Naive B cell (primary cell): ENCODE results near the gene MRE11. TPM values are rescaled to one million over a fixed set of nuclear protein-coding genes. Genes with fewer than 3 reads are reported as not detected.

Experiments used
- ATAC-seq, 2 donors: fragments of 150-1000 bp; cut with Tn5 transposase; 2 replicates each; pipeline ENCODE4 v1.10.0; 2021; ENCODE audit warnings: low read depth in 2 of 2, mild to moderate bottlenecking in 2 of 2, moderate library complexity in 2 of 2
- DNase-seq: peaks from one replicate; pipeline ENCODE4 v3.0.0; 2022
- H3K27ac Mint-ChIP-seq, 6 donors: one replicate each; pipeline ENCODE4 v1.8.0; 2020 to 2022; ENCODE audit warnings: mild to moderate bottlenecking in 6 of 6, mixed read lengths in 6 of 6, moderate library complexity in 5 of 6, inconsistent platforms in 2 of 6
- H3K27me3 Mint-ChIP-seq, 3 donors: one replicate each; pipeline ENCODE4 v1.8.0; 2021 to 2022; ENCODE audit warnings: mixed read lengths in 3 of 3, mild to moderate bottlenecking in 1 of 3
- H3K36me3 Mint-ChIP-seq, 2 donors: one replicate each; pipeline ENCODE4 v1.8.0; 2020 to 2022; ENCODE audit warnings: mixed read lengths in 2 of 2, inconsistent platforms in 1 of 2, mild to moderate bottlenecking in 1 of 2
- H3K4me1 Mint-ChIP-seq, 3 donors: one replicate each; pipeline ENCODE4 v1.8.0; 2020 to 2022; ENCODE audit warnings: mixed read lengths in 3 of 3, inconsistent platforms in 1 of 3, mild to moderate bottlenecking in 1 of 3, moderate library complexity in 1 of 3
- H3K4me3 Mint-ChIP-seq, 8 donors: one replicate each; pipeline ENCODE4 v1.8.0; 2020 to 2022; ENCODE audit warnings: mild to moderate bottlenecking in 8 of 8, mixed read lengths in 8 of 8, moderate library complexity in 8 of 8, inconsistent platforms in 2 of 8
- H3K9me3 Mint-ChIP-seq, 7 donors: one replicate each; pipeline ENCODE4 v1.8.0; 2020 to 2022; ENCODE audit warnings: mixed read lengths in 7 of 7, mild to moderate bottlenecking in 5 of 7, inconsistent platforms in 2 of 7, moderate library complexity in 1 of 7
- polyA plus RNA-seq, 6 donors: library from polyadenylated mRNA; unstranded; fragments of 300-500 nt; fragmentation: Illumina TruSeq; gene quantifications; one replicate each; pipeline ENCODE4 v1.2.3, GENCODE V29; 2021; ENCODE audit warnings: low read depth in 6 of 6

Gene MRE11
- polyA plus RNA-seq, 6 donors from 2014 or later: 9.7 to 19.5 (median 14.9) TPM

GRCh38 chr11:94445641-94446040 is 48.0 kb downstream of the MRE11 start:
- H3K9me3 Mint-ChIP-seq: no peaks in the 10 kb centered on the region
- no peaks in the 10 kb centered on the region for H3K27me3 Mint-ChIP-seq
- DNase-seq: no peak
- no peak overlapping the region for H3K4me3 Mint-ChIP-seq
- peaks cover 16 to 36% of the 10 kb centered on the region in 2 donors for H3K36me3 Mint-ChIP-seq
- no peak for ATAC-seq
- H3K27ac Mint-ChIP-seq: no peak overlapping the region
- H3K4me1 Mint-ChIP-seq: no peaks in the 10 kb centered on the region

GRCh38 chr11:94433049-94433448 is 60.6 kb downstream of the MRE11 start:
- ATAC-seq (no peak), DNase-seq (no peak)
- H3K27me3 Mint-ChIP-seq: no peaks in the 10 kb centered on the region
- H3K4me3 Mint-ChIP-seq: no peak overlapping the region
- peaks cover 0 to under 1% (median 0%) of the 10 kb centered on the region in 3 donors for H3K4me1 Mint-ChIP-seq
- peaks cover 0 to 9% (median 0%) of the 10 kb centered on the region in 7 donors for H3K9me3 Mint-ChIP-seq
- peak overlapping the region in 1 of 6 donors; percentile 16 for H3K27ac Mint-ChIP-seq
- peaks cover 46 to 57% of the 10 kb centered on the region in 2 donors for H3K36me3 Mint-ChIP-seq

- Mint-ChIP-seq H3K27ac (no peak overlapping the region), H3K27me3 (no peaks in the 10 kb centered on the region), H3K36me3 (peaks cover 55 to 63% of the 10 kb centered on the region in 2 donors), H3K9me3 (peaks cover 0 to 11% (median 3%) of the 10 kb centered on the region in 7 donors), H3K4me3 (no peak overlapping the region), H3K4me1 (peaks cover 9 to 17% (median 15%) of the 10 kb centered on the region in 3 donors)
- ATAC-seq (no peak), DNase-seq (no peak)
Measured at GRCh38 chr11:94424662-94425061, 69.0 kb downstream of the MRE11 start.

GRCh38 chr11:94424011-94424410 is 69.6 kb downstream of the MRE11 start:
- no peaks in the 10 kb centered on the region for H3K27me3 Mint-ChIP-seq
- DNase-seq (no peak), ATAC-seq (no peak)
- peaks cover 0 to 10% (median 3%) of the 10 kb centered on the region in 7 donors for H3K9me3 Mint-ChIP-seq
- no peak overlapping the region for H3K27ac Mint-ChIP-seq
- peaks cover 49 to 56% of the 10 kb centered on the region in 2 donors for H3K36me3 Mint-ChIP-seq
- peaks cover 9 to 17% (median 15%) of the 10 kb centered on the region in 3 donors for H3K4me1 Mint-ChIP-seq
- no peak overlapping the region for H3K4me3 Mint-ChIP-seq

- Mint-ChIP-seq H3K27ac (no peak overlapping the region), H3K27me3 (no peaks in the 10 kb centered on the region), H3K4me3 (no peak overlapping the region), H3K36me3 (peaks cover 44 to 51% of the 10 kb centered on the region in 2 donors), H3K4me1 (peaks cover 9 to 17% (median 15%) of the 10 kb centered on the region in 3 donors), H3K9me3 (peaks cover 0 to 5% (median 3%) of the 10 kb centered on the region in 7 donors)
- ATAC-seq (no peak), DNase-seq (no peak)
Measured at GRCh38 chr11:94423507-94423906, 70.1 kb downstream of the MRE11 start.

- Mint-ChIP-seq H3K4me3 (no peak overlapping the region), H3K36me3 (peaks cover 11 to 12% of the 10 kb centered on the region in 2 donors), H3K4me1 (no peaks in the 10 kb centered on the region), H3K27me3 (no peaks in the 10 kb centered on the region), H3K9me3 (no peaks in the 10 kb centered on the region), H3K27ac (peak overlapping the region in 1 of 6 donors; percentile 73)
- no peak for DNase-seq
- ATAC-seq: no peak
Measured at GRCh38 chr11:94418123-94418765, 75.4 kb downstream of the MRE11 start.

- Mint-ChIP-seq H3K36me3 (peaks cover 11 to 18% of the 10 kb centered on the region in 2 donors), H3K27ac (no peak overlapping the region), H3K27me3 (no peaks in the 10 kb centered on the region), H3K9me3 (no peaks in the 10 kb centered on the region), H3K4me3 (no peak overlapping the region), H3K4me1 (no peaks in the 10 kb centered on the region)
- DNase-seq: no peak
- ATAC-seq: no peak
Measured at GRCh38 chr11:94417386-94417987, 76.2 kb downstream of the MRE11 start.

GRCh38 chr11:94405062-94405833 is 88.4 kb downstream of the MRE11 start:
- Mint-ChIP-seq H3K27me3 (peaks cover 21 to 30% (median 22%) of the 10 kb centered on the region in 3 donors), H3K36me3 (peaks cover 20 to 29% of the 10 kb centered on the region in 2 donors), H3K27ac (no peak overlapping the region), H3K4me1 (peaks cover 8 to 9% (median 9%) of the 10 kb centered on the region in 3 donors), H3K4me3 (no peak overlapping the region), H3K9me3 (peaks cover 7 to 40% (median 29%) of the 10 kb centered on the region in 7 donors)
- DNase-seq (no peak), ATAC-seq (no peak)

- Mint-ChIP-seq H3K27me3 (peaks cover 45 to 59% (median 50%) of the 10 kb centered on the region in 3 donors), H3K36me3 (peaks cover 6 to 11% of the 10 kb centered on the region in 2 donors), H3K9me3 (peaks cover 0 to 19% (median 14%) of the 10 kb centered on the region in 7 donors), H3K4me1 (peaks cover 9 to 13% (median 10%) of the 10 kb centered on the region in 3 donors), H3K27ac (no peak overlapping the region), H3K4me3 (no peak overlapping the region)
- DNase-seq: no peak
- no peak for ATAC-seq
Measured at GRCh38 chr11:94402355-94402754, 91.3 kb downstream of the MRE11 start.

GRCh38 chr11:94401773-94402265 is 91.8 kb downstream of the MRE11 start:
- peak overlapping the region in 2 of 8 donors; percentile 18 to 53 for H3K4me3 Mint-ChIP-seq

GRCh38 chr11:94400839-94401772 is 92.5 kb downstream of the MRE11 start, which contains the start of gene GPR83:
TSS of gene GPR83 (minus strand) at chr11:94401419. CDS start at chr11:94401247, 172 bp downstream.
- DNase-seq (no peak), ATAC-seq (no peak)
- peak within 1 kb of the TSS in 7 of 8 donors; percentile 0 to 80 (median 48) for H3K4me3 Mint-ChIP-seq
- H3K27ac Mint-ChIP-seq: peak within 1 kb of the TSS in 1 of 6 donors; percentile 31
- peaks cover 0 to 12% (median 9%) of the 10 kb centered on the region in 7 donors for H3K9me3 Mint-ChIP-seq
- H3K27me3 Mint-ChIP-seq: peaks cover 45 to 64% (median 55%) of the 10 kb centered on the region in 3 donors
- H3K36me3 Mint-ChIP-seq: peaks cover 6 to 11% of the 10 kb centered on the region in 2 donors
- H3K4me1 Mint-ChIP-seq: peaks cover 9 to 13% (median 10%) of the 10 kb centered on the region in 3 donors

More at GRCh38 chr11:94401773-94402265, 91.8 kb downstream of the MRE11 start:
- H3K36me3 Mint-ChIP-seq: peaks cover 6 to 11% of the 10 kb centered on the region in 2 donors
- peaks cover 45 to 64% (median 55%) of the 10 kb centered on the region in 3 donors for H3K27me3 Mint-ChIP-seq
- no peak for DNase-seq
- H3K27ac Mint-ChIP-seq: no peak overlapping the region
- H3K4me1 Mint-ChIP-seq: peaks cover 9 to 13% (median 10%) of the 10 kb centered on the region in 3 donors
- H3K9me3 Mint-ChIP-seq: peaks cover 0 to 14% (median 9%) of the 10 kb centered on the region in 7 donors
- ATAC-seq: no peak

GRCh38 chr11:94400457-94400838 is 93.2 kb downstream of the MRE11 start:
- H3K27me3 Mint-ChIP-seq: peaks cover 45 to 71% (median 55%) of the 10 kb centered on the region in 3 donors
- peak overlapping the region in 5 of 8 donors; percentile 3 to 80 (median 17) for H3K4me3 Mint-ChIP-seq

More at GRCh38 chr11:94400457-94400838, 93.2 kb downstream of the MRE11 start:
- H3K9me3 Mint-ChIP-seq: peaks cover 0 to 12% (median 6%) of the 10 kb centered on the region in 7 donors
- no peak for ATAC-seq
- DNase-seq: no peak
- H3K27ac Mint-ChIP-seq: no peak overlapping the region
- peaks cover 9 to 13% (median 10%) of the 10 kb centered on the region in 3 donors for H3K4me1 Mint-ChIP-seq
- peaks cover 6 to 11% of the 10 kb centered on the region in 2 donors for H3K36me3 Mint-ChIP-seq
